CD1c-positive myeloid dendritic cell (primary cell): ENCODE measurements around the gene PAGR1.
A peak's percentile ranks its signal among the peaks of the same experiment; 100 is the strongest.
"Not testable (repeated sequence)": the region's sequence is repeated elsewhere in the genome, so short reads cannot be mapped to it uniquely, and the experiment has no call there.

ENCODE experiments used
- DNase-seq: peaks from one replicate; pipeline ENCODE4 v3.0.0-alpha.2; 2016; ENCODE audit errors: extremely low spot score

The PAGR1 gene

DNA sequence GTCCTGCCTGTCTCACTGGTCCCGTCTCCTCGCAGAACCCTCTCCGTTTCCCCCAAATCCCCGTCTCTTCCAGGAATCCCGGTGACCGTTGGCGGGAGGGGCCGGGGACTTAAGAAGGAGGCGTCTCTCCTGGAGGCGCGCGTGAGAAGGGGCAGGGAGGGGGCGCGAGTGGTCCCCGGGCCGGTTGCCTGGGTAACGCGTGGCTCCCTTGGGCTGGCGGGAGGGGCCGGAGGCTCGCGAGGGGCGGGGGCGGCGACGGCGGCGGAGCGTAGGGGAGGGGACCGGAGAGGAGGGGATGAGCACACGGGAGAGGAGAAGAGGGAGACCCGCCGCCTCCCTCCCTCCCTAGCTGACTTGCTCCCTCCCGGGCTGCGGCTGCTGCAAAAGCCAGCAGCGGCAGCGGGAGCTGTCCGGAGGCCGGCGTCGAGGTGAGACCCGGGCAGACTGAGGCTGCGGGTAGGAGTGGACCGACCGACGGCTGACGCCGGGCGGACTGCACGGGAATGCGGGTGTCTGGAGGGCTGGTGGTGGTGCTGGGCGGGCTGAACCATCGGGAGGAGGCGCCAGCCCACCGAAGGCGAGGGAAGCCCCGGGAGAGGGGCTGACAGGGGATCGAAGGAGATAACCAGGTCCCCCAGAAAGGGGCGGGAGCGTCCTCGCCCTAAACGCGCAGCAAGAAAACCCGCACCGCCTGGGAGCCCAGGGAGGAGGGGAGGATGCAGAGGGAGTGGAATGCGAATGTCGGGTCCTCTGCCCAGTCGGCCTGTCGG lies 3.9 kb upstream of the PAGR1 start, which contains the start of gene PRRT2:
Gene PRRT2 (plus strand): TSS at position 298 of the 770 bp plus-strand sequence. CDS start 862 bp downstream, outside the sequence.
- DNase-seq, result peak; percentile 49

DNA sequence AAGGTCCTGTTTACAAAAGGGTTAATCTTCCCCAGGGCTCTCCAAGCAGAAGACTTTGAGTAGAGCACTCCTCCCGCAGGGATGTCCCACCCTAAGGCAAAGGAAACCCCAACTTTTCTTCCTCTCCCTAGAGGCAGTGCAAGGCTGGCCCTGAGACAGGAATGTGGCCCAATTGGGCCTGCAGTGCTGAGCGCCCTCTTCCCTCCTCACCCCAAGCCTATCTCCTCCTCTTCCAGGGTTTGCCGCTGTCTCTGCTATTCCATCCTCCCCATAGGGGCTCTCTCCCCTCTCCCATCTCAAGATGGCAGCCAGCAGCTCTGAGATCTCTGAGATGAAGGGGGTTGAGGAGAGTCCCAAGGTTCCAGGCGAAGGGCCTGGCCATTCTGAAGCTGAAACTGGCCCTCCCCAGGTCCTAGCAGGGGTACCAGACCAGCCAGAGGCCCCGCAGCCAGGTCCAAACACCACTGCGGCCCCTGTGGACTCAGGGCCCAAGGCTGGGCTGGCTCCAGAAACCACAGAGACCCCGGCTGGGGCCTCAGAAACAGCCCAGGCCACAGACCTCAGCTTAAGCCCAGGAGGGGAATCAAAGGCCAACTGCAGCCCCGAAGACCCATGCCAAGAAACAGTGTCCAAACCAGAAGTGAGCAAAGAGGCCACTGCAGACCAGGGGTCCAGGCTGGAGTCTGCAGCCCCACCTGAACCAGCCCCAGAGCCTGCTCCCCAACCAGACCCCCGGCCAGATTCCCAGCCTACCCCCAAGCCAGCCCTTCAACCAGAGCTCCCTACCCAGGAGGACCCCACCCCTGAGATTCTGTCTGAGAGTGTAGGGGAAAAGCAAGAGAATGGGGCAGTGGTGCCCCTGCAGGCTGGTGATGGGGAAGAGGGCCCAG lies 3.0 kb upstream of the PAGR1 start:
- DNase-seq, result no peak

DNA sequence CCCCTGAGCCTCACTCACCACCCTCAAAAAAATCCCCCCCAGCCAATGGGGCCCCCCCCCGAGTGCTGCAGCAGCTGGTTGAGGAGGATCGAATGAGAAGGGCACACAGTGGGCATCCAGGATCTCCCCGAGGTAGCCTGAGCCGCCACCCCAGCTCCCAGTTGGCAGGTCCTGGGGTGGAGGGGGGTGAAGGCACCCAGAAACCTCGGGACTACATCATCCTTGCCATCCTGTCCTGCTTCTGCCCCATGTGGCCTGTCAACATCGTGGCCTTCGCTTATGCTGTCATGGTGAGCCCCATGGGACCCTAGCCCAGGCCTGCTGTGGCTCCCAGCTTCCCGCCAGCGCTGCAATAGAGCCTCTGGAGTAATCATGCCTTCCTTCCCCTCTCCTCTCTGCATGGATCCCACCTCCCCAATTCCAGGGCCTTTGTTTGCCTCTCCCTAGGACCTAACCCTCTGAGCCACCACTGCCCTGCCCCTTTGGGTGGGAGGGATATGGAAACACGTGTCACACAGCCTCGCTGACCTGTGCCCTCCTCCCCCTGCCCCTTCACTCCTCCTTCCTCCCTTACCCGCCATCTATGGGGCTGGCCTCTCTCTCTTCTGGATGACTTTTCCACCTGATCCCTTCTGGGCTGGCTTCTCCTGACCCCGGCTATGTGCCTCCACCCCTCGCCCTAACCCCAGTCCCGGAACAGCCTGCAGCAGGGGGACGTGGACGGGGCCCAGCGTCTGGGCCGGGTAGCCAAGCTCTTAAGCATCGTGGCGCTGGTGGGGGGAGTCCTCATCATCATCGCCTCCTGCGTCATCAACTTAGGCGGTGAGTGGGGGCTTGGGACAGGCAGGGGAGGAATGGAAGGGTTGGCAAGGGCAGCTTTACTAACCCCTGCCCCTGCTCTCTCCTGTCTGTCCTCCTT lies 2.0 kb upstream of the PAGR1 start:
- no peak for DNase-seq

DNA sequence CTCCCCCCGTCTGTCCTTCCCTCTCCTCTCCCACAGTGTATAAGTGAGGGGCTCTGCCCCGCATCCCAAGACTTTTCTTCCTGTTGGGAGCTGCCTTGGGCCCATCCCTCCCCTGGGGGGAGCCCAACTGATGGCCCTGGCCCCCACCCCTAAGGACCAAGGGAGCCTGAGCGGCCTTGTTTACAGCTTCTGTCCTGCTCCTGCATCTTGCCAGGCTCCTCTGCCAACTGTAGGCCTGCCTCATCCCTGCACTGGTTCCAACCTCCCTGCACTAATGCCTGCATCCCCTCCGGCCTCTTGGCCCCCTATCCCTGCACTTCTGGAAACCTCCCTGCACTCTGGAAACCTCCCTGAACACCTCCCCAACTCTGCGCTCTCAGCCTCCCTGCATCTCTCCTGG lies 1.4 kb upstream of the PAGR1 start:
- no peak for DNase-seq

DNA sequence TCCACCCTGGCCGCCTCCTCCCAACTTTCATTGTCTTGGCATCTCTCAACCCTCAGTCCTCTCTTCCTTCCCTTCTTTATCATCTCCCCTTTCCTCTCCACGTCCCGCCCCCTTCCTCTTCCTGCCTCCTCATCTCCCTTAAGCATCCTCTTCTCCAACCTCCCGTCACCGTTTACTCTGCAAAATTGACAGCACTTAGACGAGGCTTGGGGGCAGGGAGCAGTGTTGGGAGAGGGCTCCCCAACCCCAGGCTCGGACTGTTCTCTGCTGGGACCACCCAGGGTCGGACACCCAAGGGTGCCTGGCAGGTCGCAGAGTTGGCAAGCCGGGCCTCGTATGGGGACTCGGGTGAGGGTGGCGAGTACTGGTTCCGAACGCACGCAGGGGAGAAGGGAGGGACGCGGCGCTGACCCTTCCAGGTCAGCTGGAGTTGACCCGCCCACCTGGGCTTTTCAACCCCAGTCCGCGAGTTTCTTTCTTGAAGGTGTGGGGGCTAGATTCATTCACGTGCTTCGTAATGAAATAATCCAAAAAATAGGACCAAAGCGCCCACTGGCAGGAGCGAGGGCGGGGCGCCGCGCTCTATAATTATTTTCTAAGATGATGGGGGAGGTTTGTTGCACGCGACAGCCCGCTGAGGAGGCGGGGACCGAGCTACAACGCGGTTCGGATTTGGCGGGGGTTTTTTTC lies 775 bp upstream of the PAGR1 start:
- DNase-seq, result no peak

DNA sequence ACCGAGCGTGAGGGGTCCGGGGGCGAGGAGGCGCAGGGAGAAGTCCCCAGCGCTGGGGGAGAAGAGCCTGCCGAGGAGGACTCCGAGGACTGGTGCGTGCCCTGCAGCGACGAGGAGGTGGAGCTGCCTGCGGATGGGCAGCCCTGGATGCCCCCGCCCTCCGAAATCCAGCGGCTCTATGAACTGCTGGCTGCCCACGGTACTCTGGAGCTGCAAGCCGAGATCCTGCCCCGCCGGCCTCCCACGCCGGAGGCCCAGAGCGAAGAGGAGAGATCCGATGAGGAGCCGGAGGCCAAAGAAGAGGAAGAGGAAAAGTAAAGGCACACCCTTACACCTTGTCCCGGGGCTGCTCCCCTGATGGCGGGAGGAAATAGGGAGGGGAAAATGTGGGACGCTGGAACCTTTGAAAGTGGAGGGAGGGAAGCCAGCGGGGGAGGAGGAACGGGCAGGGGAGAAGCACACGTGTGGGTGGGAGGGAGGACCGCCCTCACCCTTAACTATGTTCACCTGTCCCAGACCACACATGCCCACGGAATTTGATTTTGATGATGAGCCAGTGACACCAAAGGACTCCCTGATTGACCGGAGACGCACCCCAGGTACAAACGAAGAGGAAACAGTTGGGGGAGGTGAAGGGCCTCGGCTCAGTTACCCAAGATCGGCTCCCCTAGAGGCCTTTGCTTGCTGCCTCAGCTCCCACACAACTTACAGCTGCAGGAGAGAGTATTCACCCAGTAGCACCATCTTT lies 916 bp downstream of the PAGR1 start:
- peak; percentile 83 for DNase-seq

DNA sequence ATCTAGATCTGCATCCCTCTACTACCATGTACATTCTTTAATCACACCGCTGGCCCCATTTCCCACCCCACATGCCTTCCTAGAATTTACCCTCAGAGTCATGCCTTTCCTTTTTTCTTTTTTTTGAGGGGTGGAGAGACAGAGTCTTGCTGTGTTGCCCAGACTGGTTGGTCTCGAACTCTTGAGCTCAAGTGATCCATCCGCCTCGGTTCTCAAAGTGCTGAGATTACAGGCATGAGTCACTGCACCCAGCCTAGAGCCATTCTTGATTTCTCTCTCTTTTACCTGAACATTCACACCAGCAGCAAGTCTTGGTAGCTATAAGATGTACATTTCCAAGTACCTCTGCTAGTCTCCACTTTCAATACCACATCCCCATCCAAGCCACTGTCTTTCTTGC lies 2.1 kb downstream of the PAGR1 start:
- no peak for DNase-seq

DNA sequence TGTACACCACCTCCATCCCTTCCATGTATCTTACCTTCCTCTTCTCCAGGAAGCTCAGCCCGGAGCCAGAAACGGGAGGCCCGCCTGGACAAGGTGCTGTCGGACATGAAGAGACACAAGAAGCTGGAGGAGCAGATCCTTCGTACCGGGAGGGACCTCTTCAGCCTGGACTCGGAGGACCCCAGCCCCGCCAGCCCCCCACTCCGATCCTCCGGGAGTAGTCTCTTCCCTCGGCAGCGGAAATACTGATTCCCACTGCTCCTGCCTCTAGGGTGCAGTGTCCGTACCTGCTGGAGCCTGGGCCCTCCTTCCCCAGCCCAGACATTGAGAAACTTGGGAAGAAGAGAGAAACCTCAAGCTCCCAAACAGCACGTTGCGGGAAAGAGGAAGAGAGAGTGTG lies 3.6 kb downstream of the PAGR1 start:
- DNase-seq, result no peak

DNA sequence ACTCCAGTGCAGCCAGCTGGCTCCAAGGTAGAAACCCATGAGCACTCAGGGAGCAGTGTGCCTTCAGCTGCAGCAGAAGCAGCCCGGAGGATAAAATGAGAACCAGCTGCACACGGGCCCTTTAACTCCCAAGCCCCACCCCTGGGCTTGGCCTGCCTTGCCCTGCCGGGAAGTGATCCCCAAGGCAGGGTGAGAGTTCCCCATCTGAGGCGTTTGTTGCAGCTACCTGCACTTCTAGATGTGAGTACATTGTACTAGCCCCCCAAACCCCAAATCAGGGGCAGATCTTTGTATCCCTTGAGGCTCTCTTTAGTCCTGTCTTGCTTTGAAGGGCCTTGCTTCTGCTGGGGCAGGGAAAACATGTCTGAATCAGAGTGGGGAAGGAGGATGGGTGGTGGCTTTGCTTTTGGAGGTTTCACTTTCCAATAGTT lies 4.3 kb downstream of the PAGR1 start, which contains the start of gene MVP:
Gene MVP (plus strand): TSS at position 192 of the 431 bp plus-strand sequence. CDS start 10,088 bp downstream, outside the sequence.
- DNase-seq, result peak; percentile 77

DNA sequence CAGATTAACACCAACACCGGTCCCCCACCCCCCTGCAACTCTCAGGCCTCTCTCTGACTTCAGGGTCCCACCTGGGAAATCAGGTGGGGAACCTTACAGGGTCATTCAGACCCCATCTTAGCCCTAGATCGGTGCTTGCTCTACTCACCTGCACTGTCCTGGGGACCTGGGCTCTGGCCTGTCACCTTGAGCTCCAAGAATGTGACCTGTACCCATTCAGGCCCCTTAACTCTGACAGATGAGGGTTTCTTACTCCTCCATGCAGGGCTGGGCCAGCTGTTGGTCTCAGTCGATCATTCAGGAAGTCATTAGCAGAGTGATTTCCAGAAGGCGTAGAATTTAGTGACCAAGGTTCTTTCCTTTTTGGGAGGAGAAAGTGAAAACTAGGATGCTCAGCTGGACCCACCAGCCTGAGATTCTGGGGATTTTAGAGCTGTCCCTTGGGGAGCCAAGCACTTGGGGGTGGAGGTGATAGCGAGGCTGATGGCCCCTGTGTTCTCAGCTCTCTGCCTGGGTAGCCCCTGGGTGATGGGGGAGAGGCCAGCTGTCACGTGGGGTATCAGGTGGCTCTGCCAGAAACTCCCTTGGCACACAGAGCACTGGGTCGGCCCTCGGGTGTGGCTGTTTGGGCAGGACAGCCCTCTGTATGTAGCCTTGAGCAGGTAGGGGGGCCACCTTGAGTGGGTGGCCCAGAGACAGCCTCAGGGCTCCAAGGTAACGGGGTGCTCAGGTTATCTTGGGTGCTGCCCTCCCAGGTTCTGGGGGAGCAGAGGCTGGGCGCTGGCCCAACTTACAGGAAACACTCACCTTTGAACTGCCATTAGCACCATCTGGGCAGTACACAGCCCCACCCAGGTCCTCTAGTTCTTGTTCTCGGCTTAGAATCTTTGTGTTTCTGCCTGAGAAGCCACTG lies 5.0 kb downstream of the PAGR1 start:
- no peak for DNase-seq

DNA sequence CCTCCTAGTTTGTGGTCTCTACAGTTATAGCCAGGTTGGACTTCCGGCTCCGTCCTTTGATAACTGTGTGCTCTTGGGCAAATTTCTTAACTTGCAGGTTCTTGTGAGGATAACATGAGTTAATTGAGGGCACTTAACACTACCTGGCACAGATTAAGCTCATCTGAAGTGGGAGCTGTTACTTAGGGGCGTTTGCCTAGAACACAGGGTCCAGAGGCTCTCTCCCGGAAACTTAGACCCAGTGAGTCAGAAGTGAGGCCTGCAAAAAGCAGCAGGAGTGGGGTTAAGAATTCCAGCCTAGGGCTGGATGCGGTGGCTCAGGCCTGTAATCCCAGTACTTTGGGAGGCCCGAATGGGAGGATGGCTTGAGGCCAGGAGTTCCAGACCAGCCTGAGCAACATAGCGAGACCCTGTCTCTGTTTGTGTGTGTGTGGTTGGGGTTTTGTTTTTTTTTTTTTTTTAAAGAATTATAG lies 5.7 kb downstream of the PAGR1 start:
- DNase-seq, result no peak

DNA sequence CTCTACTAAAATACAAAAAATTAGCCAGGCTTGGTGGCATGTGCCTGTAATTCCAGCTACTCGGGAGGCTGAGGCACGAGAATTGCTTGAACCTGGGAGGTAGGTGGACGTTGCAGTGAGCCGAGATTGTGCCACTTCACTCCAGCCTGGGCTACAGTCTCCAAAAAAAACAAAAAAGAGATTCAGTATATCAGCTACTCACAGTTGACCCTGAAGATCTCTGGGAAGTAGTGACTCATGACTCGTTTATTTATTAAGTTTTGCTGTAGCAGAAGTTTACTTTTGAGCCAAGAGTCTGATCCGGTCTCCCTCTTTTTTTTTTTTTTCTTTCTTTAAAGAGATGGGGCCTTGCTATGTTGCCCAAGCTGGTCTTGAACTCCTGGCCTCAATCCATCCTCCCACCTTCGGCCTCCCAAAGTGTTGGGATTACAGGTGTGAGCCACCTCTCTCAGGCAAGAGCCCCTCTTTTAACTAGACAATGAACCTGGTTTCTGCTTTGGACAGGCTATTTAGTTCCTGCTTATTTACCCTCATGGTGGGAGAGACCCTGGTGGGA lies 8.7 kb downstream of the PAGR1 start:
- DNase-seq, result no peak

DNA sequence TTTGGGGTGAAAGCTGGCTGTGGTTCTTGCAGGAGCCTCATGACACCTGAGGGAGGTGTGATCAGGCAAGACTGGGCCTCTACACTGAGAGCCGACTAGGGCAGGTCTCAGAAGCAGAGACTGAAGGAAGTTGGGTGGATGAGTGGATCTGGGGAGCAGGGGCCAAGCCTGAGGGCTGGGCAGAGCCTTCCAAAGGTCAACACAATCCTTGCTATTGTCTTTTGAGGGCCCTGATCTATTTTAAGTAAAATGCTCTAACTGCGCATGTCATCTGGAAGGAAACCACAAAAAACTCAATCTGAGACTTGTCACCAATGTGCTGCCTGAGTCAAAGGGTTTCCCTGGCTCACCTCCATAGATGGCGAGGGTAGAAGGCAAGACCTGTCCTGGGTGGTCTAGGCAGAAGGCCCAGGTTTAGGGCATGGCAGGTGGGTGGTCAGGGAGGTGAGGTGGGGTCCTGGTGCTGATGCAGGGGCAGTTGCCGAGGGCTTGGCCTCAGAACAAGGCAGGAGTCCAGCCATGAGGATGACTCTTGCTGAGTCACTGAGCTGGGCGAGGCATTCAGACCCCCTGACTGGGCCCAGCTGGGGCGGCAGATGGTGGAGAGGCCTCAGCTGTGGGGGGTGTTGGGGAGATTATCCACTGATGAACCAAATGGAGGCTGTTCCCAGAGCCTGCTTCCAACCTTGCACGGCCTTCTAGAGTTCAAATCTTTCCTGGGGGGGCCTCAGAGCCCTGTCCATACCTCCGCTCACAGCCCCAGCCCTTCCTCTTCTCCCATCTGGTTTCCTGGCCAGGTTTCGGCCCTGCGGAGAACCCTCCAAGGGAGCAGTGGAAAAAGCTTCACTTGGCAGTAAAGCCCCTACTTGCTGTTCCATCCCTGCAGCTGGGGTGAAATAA lies 9.4 kb downstream of the PAGR1 start:
- DNase-seq, result no peak

DNA sequence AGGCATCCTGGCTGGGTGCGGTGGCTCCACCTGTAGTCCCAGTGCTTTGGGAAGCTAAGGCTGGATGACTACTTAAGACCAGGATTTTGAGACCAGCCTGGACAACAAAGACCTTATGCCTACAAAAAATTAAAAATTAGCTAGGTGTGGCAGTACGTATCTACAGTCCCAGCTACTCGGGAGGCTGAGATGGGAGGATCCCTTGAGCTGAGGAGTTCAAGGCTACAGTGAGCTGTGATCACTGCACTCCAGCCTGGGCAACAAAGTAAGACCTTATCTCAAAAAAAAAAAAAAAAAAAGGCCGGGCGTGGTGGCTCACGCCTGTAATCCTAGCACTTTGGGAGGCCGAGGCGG lies 10.4 kb downstream of the PAGR1 start:
- no peak for DNase-seq

DNA sequence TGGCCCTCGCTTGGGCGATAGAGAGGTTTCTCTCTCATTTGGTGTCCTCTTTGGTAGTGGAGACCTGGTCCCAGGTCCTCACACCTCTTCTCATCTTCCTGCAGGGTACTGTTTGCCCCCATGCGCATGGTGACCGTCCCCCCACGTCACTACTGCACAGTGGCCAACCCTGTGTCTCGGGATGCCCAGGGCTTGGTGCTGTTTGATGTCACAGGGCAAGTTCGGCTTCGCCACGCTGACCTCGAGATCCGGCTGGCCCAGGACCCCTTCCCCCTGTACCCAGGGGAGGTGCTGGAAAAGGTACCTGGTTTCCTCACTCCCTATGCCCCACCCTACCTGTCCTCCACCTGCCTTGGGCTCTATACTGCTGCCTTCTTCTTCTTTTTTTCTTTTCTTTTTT lies 14.8 kb downstream of the PAGR1 start:
- no peak for DNase-seq

DNA sequence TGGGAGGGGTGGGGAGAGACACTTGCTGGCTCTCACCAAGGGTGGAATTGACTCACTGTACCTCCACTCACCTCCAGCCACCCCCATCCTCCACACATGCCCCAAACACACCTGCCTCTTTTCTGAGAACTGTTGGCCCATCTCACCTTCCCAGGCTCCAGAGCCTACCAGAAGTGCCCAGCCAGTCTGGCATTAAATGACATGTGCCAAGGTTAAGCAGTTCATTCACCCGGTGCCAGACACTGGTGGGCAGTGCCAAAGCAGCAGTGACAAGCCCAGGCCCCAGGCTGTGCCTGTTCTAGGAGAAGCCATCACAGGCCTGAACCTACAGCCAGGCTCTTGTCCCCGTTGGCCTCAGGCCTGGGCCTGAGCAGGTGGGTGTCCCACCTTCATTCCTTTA lies 15.5 kb downstream of the PAGR1 start:
- no peak for DNase-seq

DNA sequence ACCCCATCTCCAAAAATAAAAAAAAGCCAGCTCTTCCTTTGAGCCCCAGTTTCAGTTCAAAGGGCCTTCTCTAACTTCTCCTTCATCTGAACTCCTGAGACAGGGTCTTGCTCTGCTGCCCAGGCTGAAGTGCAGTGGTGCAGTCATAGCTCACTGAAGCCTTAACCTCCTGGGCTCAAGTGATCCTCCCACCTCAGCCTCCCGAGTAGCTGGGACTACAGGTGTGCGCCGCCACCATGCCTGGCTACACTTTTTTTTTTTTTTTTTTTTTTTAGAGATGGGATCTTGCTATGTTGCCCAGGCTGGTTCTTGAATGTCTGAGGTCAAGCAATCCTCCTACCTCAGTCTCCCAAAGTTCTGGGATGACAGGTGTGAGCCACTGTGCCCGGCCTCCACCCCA lies 17.3 kb downstream of the PAGR1 start:
- DNase-seq, result not testable (repeated sequence)

DNA sequence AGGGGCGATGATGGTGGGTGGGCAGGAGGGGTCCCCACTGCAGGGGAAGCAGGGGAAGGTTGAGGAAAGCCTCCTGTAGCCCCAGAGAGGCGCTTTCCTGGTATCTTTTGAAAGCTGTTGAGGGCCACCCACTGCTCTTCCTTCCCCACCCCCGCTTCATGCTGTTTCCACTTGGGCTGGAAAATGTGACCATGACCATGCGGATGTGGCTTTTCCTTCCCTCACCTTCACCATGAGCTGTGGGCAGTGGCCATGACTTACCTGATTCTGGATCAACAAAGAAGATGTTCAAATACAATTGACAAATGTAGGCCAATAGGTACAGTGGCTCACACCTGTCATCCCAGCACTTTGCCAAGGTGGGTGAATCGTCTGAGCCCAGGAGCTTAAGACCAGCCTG lies 18.1 kb downstream of the PAGR1 start:
- no peak for DNase-seq
